OCI-LY3 (cell line): Measurements from ENCODE around the gene FZD10.

Experiments used
- H2AFZ ChIP-seq: fragments of 200-600, 300-600 bp; shearing (Covaris generic); 2 replicates; pipeline ENCODE4 v1.6.0; 2014; ENCODE audit warnings: antibody characterized with exemption, low read depth, low read length
- H3K27ac ChIP-seq: fragments of 200-600, 300-600 bp; sonication (generic); 2 replicates; pipeline ENCODE4 v1.5.1; 2014; ENCODE audit warnings: mild to moderate bottlenecking, low read length, moderate library complexity, mixed read lengths
- H3K27me3 ChIP-seq: fragments of 200-600, 300-600 bp; sonication (generic); 2 replicates; pipeline ENCODE4 v1.6.1; 2014; ENCODE audit warnings: low read depth, low read length, mixed read lengths
- H3K36me3 ChIP-seq: fragments of 200-600, 300-600 bp; sonication (generic); replicated peaks from 2 replicates; pipeline ENCODE3; 2014; ENCODE audit warnings: low read depth, low read length, mixed read lengths
- H3K4me1 ChIP-seq: fragments of 300-600, 200-600 bp; sonication (generic); 2 replicates; pipeline ENCODE4 v1.6.1; 2014; ENCODE audit warnings: low read length, mixed read lengths
- H3K4me2 ChIP-seq: fragments of 200-600, 300-600 bp; sonication (generic); 2 replicates; pipeline ENCODE4 v1.6.1; 2014; ENCODE audit warnings: low read length, mixed read lengths
- H3K4me3 ChIP-seq: fragments of 300-600, 200-600 bp; sonication (generic); 2 replicates; pipeline ENCODE4 v1.5.1; 2014; ENCODE audit warnings: antibody characterized with exemption, mild to moderate bottlenecking, low read length, moderate library complexity
- H3K79me2 ChIP-seq: fragments of 300-600, 200-600 bp; shearing (Covaris generic); 2 replicates; pipeline ENCODE4 v1.6.1; 2014; ENCODE audit warnings: mild to moderate bottlenecking, low read length, mixed read lengths
- H3K9ac ChIP-seq: fragments of 300-600, 200-600 bp; shearing (Covaris generic); 2 replicates; pipeline ENCODE4 v1.6.0; 2014; ENCODE audit warnings: mild to moderate bottlenecking, low read length, moderate library complexity
- H3K9me3 ChIP-seq: fragments of 200-600, 300-600 bp; shearing (Covaris generic); 2 replicates; pipeline ENCODE4 v1.6.1; 2014; ENCODE audit warnings: low read length, mixed read lengths; ENCODE audit not compliant: insufficient read depth
- H4K20me1 ChIP-seq: fragments of 200-600, 300-600 bp; sonication (generic); 2 replicates; pipeline ENCODE4 v1.6.1; 2016; ENCODE audit warnings: low read length, mixed read lengths; ENCODE audit not compliant: insufficient read depth
- CTCF ChIP-seq: fragments of 200-600, 300-600 bp; sonication (generic); IDR thresholded peaks from 2 replicates; pipeline ENCODE4 v1.5.1; 2014; ENCODE audit warnings: antibody characterized with exemption, low read length, low read depth
- EZH2phosphoT487 ChIP-seq: fragments of 200-600 bp; shearing (Covaris generic); IDR thresholded peaks from 2 replicates; pipeline ENCODE4 v1.6.1; 2018; ENCODE audit warnings: antibody characterized with exemption, mixed run types, low read depth

The FZD10 gene

DNA sequence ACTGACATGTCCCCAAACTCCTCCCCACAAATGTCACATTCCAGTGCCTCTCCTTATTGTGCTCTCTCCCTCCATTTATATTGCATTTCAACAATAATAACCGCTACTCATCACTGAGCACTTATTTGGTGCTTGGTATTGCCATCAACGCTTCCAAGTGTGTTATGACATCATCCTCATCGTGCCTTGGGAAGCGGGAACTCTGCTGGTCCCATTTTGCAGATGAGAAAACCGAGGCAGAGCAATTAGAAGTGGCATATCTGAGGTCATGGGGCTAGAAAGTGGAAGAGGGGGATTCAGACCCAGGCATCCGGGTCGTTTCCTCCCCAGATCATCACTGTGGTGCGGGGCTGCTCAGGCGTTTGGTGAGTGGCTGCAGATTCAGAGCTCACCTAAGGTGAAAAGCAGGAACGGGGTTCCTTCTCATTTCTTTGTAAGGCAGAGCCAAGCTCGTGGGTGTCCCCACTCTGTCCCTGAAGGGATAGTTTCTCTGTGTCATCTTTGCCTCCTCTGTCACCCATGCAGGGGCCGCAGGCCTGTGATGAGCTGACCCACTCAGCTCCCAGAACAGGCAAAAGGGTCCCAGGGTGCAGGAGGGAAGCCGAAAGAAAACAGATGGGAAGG is 5.5 kb upstream of the FZD10 start:
- Histone ChIP-seq H3K4me2 (no peak overlapping the region), H3K9ac (no peak overlapping the region), H4K20me1 (no peaks in the 10 kb centered on the region), H3K27ac (no peak overlapping the region), H3K4me1 (no peaks in the 10 kb centered on the region), H3K27me3 (no peaks in the 10 kb centered on the region), H3K36me3 (no peaks in the 10 kb centered on the region), H3K79me2 (no peaks in the 10 kb centered on the region), H3K9me3 (no peaks in the 10 kb centered on the region), H2AFZ (no peak overlapping the region), H3K4me3 (no peak overlapping the region)
- TF ChIP-seq CTCF (no peak), EZH2phosphoT487 (no peak)

DNA sequence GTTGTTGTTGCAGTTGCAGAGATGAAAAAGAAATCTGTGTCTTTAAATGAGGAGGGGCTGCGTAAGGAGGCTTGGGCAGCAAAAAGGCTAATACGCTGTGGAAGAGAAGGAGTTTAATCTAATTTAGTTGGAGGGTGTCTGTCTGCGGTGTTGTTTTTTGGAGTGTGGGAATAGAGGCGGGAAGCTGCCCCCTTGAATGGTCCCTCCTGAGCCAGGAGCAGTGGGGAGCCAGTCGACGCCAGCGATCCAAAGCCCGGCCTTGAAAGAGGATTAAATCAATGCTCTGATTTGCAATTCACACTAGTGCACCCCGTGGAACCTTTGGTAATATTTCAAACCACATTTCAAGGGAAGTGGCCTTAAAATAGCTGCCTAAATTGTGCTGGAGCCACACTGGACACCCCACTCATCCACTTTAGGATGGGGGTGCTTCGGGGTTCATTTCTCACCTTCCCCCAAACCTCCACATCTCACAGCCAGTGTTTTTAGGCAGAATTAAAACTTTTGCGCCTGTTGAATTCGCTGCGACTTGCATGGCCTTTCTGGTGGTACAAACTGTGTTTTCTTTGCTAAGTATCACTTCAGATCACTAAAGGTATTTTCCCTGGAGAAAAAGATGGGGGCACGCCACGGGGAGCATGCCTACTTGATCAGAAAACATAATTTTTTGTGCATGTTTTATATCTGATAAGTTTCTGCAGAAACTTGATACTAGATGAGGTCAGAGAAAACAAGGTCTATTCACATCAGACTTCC is 4.1 kb upstream of the FZD10 start:
- TF ChIP-seq EZH2phosphoT487 (no peak), CTCF (no peak)
- H3K79me2 ChIP-seq: no peaks in the 10 kb centered on the region
- H3K27me3 ChIP-seq: no peaks in the 10 kb centered on the region
- H3K4me2 ChIP-seq: no peak overlapping the region
- H3K9me3 ChIP-seq: no peaks in the 10 kb centered on the region
- H3K36me3 ChIP-seq: no peaks in the 10 kb centered on the region
- no peak overlapping the region for H3K4me3 ChIP-seq
- H4K20me1 ChIP-seq: no peaks in the 10 kb centered on the region
- H3K4me1 ChIP-seq: no peaks in the 10 kb centered on the region
- no peak overlapping the region for H3K9ac ChIP-seq
- H3K27ac ChIP-seq: no peak overlapping the region
- H2AFZ ChIP-seq: no peak overlapping the region

- H3K4me3 ChIP-seq: no peak overlapping the region
- TF ChIP-seq EZH2phosphoT487: no peak
- no peak for TF ChIP-seq CTCF
Measured at GRCh38 chr12:130158754-130159059, 3.6 kb upstream of the FZD10 start.

GRCh38 chr12:130160306-130160705 is 2.0 kb upstream of the FZD10 start:
- no peaks in the 10 kb centered on the region for H3K9me3 ChIP-seq
- H3K4me2 ChIP-seq: no peak overlapping the region
- TF ChIP-seq CTCF: no peak
- TF ChIP-seq EZH2phosphoT487: no peak
- H3K79me2 ChIP-seq: no peaks in the 10 kb centered on the region
- no peak overlapping the region for H3K4me3 ChIP-seq
- no peaks in the 10 kb centered on the region for H3K4me1 ChIP-seq
- no peaks in the 10 kb centered on the region for H3K27me3 ChIP-seq
- no peak overlapping the region for H3K9ac ChIP-seq
- H4K20me1 ChIP-seq: no peaks in the 10 kb centered on the region
- no peak overlapping the region for H2AFZ ChIP-seq
- H3K36me3 ChIP-seq: no peaks in the 10 kb centered on the region
- no peak overlapping the region for H3K27ac ChIP-seq

More at GRCh38 chr12:130158754-130159059, 3.6 kb upstream of the FZD10 start:
- no peaks in the 10 kb centered on the region for H3K79me2 ChIP-seq
- H3K9ac ChIP-seq: no peak overlapping the region
- no peaks in the 10 kb centered on the region for H3K4me1 ChIP-seq
- no peaks in the 10 kb centered on the region for H3K9me3 ChIP-seq
- H3K4me2 ChIP-seq: no peak overlapping the region
- H3K27me3 ChIP-seq: no peaks in the 10 kb centered on the region
- no peaks in the 10 kb centered on the region for H4K20me1 ChIP-seq
- no peaks in the 10 kb centered on the region for H3K36me3 ChIP-seq
- no peak overlapping the region for H2AFZ ChIP-seq
- no peak overlapping the region for H3K27ac ChIP-seq
